Activated T-cell treated with anti-CD3 and anti-CD28 coated beads, Interleukin-2, amount 50 U/mL, for 72 hours (primary cell): Measurements from ENCODE around the gene IFT81. TPM values are rescaled to one million over a fixed set of nuclear protein-coding genes. Genes with fewer than 3 reads are reported as not detected.

Experiments
- ATAC-seq, 2 donors: fragments of 150-1000 bp; cut with Tn5 transposase; replicated peaks in 1 of 2; 2 replicates each; pipeline ENCODE4 v1.10.0; 2021; ENCODE audit warnings: moderate library complexity in 2 of 2, mild to moderate bottlenecking in 1 of 2
- DNase-seq, 2 donors: peaks; one replicate each; pipeline ENCODE4 v3.0.0; 2021 to 2022; ENCODE audit warnings: mixed read lengths in 1 of 2
- H3K27ac Mint-ChIP-seq: one replicate; pipeline ENCODE4 v1.8.0; 2022; ENCODE audit warnings: mild to moderate bottlenecking, moderate library complexity, mixed read lengths
- H3K27me3 Mint-ChIP-seq: one replicate; pipeline ENCODE4 v1.8.0; 2022; ENCODE audit warnings: low read depth, mixed read lengths
- H3K36me3 Mint-ChIP-seq, 2 donors: one replicate each; pipeline ENCODE4 v1.8.0; 2022; ENCODE audit warnings: mixed read lengths in 2 of 2, mild to moderate bottlenecking in 1 of 2; ENCODE audit not compliant: insufficient read depth in 2 of 2
- H3K4me1 Mint-ChIP-seq: one replicate; pipeline ENCODE4 v1.8.0; 2022; ENCODE audit warnings: low read depth, mixed read lengths
- H3K4me3 Mint-ChIP-seq, 2 donors: one replicate each; pipeline ENCODE4 v1.8.0; 2022; ENCODE audit warnings: mild to moderate bottlenecking in 2 of 2, mixed read lengths in 2 of 2, moderate library complexity in 2 of 2
- H3K9me3 Mint-ChIP-seq, 2 donors: one replicate each; pipeline ENCODE4 v1.8.0; 2022; ENCODE audit warnings: mixed read lengths in 2 of 2
- total RNA-seq, 2 donors: library from RNA; stranded (reverse); gene quantifications; one replicate each; pipeline ENCODE4 v1.2.3, GENCODE V29; 2022

Gene IFT81
- total RNA-seq, 2 donors from 2014 or later, result 1.3 to 1.4 TPM

DNA sequence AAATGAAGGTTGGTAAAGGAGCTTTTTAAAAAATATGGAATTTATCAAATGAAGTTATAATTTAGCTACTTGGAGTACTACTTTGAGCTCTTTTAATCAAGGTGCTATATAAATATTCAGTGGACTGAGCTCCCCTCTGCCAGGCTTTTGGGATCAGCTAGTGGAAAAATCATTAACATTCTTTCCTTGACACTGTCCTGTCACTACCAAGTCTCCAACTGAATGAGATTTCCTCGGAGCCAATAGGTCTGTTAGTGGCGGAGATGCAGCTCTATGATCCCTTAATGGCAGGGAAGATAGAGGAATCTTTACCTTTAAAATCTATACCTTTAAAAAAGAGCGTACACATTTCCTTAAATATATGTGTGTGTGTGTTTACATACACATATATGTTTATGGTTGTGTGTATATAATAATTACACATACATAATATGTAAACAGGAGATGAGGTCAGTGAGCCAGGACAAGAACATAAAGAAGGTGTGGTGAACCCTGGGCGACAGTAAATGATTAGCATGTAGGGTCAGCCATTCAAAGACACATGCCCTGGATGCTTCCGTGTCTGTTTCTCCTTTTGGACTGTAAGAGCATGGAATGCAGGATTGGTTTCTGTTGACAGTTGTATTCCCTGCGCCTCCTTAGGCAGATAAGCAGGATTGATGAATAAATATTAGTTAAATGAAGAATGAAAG, 109.2 kb downstream of the IFT81 start:
- no peak overlapping the region for H3K27ac Mint-ChIP-seq
- no peaks in the 10 kb centered on the region for H3K27me3 Mint-ChIP-seq
- H3K9me3 Mint-ChIP-seq, result no peaks in the 10 kb centered on the region
- no peaks in the 10 kb centered on the region for H3K36me3 Mint-ChIP-seq
- DNase-seq (no peak), ATAC-seq (no peak)
- no peak overlapping the region for H3K4me3 Mint-ChIP-seq
- no peaks in the 10 kb centered on the region for H3K4me1 Mint-ChIP-seq

DNA sequence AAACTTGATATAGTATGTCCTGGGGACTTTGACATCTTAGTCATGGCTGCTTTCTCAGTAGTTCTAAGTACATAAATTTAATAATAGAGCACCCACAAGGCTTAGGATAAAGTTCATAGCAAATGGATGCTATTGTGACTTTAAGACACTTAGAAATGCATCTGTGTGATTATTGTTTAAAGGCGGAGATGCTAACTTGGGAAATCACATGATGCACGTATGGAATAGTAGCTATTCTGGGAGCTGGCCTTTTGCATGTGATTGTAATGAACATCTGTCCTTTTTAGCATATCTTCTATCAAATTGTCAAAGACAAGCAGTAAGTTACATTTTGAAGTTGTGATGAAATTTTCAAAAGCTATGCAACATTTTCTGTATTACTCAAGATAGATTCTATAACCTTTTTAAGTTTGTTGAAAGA, 110.2 kb downstream of the IFT81 start:
- ATAC-seq, result no peak

DNA sequence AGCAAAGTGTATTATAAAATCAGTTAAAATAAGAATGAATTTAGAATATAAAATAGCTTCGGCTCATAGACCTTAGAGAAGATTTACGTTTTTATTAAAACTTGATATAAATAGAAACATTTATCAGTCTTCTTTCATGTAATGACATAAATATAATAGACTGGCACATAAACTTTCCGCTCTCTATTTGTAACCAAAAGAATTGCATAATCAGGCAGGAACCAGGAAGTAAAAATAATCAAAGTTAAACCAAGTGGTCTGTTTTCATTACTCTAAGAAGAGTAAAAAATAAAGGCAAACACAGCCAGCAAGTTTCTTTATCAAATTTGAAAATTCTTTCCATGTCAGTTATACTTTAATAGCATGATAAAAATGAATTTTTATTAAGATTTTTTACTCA, 110.6 kb downstream of the IFT81 start:
- no peak overlapping the region for H3K4me3 Mint-ChIP-seq
- ATAC-seq (no peak), DNase-seq (no peak)
- no peaks in the 10 kb centered on the region for H3K4me1 Mint-ChIP-seq
- H3K27ac Mint-ChIP-seq, result no peak overlapping the region
- H3K27me3 Mint-ChIP-seq, result no peaks in the 10 kb centered on the region
- no peaks in the 10 kb centered on the region for H3K36me3 Mint-ChIP-seq
- H3K9me3 Mint-ChIP-seq, result no peaks in the 10 kb centered on the region

More for the DNA sequence above, 110.2 kb downstream of the IFT81 start:
- no peak for DNase-seq
- Mint-ChIP-seq H3K36me3 (no peaks in the 10 kb centered on the region), H3K9me3 (no peaks in the 10 kb centered on the region), H3K27me3 (no peaks in the 10 kb centered on the region), H3K27ac (no peak overlapping the region), H3K4me3 (no peak overlapping the region), H3K4me1 (no peaks in the 10 kb centered on the region)

DNA sequence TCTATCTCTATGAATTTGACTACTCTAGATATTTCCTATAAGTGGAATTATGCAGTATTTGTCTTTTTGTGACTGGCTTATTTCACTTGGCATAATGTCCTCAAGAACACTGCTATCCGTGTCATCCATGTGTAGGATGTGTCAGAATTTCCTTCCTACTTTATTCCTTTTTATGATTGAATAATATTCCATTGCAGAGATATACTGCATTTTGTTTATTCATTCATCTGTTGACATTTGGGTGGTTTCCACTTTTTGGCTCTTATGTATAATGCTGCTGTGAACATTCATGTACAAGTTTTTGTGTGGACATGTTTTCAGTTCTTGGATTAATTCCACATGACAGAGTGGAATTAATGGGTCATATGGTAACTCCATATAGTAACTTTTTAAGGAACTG, 111.2 kb downstream of the IFT81 start:
- Mint-ChIP-seq H3K4me3 (no peak overlapping the region), H3K27ac (no peak overlapping the region), H3K36me3 (no peaks in the 10 kb centered on the region), H3K4me1 (no peaks in the 10 kb centered on the region), H3K9me3 (no peaks in the 10 kb centered on the region), H3K27me3 (peaks cover 4% of the 10 kb centered on the region)
- ATAC-seq (no peak), DNase-seq (no peak)

DNA sequence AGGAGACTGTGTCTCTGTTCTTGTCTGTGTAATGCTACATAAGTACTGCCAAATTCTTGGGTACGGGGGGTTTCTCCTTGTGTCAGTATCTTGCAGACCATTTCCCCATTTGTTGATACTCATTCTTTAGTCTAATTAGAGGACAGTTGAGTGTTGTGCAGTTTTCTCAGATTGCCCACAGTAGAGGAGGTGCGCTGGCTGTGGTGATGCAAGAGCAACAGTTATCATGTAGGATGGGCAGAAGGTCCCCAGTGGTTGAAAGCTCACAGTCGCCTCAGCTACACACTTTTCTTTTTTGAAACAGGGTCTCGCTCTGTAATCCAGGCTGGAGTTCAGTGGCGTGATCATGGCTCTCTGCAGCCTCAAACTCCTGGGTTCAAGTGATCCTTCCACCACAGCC, 119.1 kb downstream of the IFT81 start:
- DNase-seq, result no peak
- Mint-ChIP-seq H3K27ac (no peak overlapping the region), H3K9me3 (no peaks in the 10 kb centered on the region), H3K4me1 (no peaks in the 10 kb centered on the region), H3K4me3 (no peak overlapping the region), H3K36me3 (no peaks in the 10 kb centered on the region), H3K27me3 (peaks cover 4% of the 10 kb centered on the region)
- ATAC-seq, result no peak

DNA sequence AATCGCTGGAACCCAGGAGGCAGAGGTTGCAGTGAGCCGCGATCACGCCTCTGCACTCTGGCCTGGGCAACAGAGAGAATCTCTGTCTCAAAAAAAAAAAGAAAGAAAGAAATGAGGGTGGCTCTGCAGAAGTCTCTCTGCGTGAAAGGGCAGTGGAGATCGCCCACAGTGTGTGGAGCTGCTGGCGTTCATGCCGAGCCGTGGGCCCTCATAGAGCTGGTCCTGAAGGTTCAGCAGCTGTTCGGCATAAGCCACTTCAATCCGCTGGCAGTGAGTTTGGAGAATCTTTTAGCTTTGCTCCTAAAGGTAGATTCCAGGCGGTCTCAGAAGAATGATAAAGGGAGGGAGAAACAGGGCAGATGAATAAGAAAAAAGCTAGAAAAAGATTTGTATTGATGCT, 120.2 kb downstream of the IFT81 start:
- ATAC-seq (no peak), DNase-seq (no peak)
- Mint-ChIP-seq H3K4me1 (no peaks in the 10 kb centered on the region), H3K4me3 (no peak overlapping the region), H3K27me3 (peaks cover 4% of the 10 kb centered on the region), H3K27ac (no peak overlapping the region), H3K9me3 (no peaks in the 10 kb centered on the region), H3K36me3 (no peaks in the 10 kb centered on the region)

DNA sequence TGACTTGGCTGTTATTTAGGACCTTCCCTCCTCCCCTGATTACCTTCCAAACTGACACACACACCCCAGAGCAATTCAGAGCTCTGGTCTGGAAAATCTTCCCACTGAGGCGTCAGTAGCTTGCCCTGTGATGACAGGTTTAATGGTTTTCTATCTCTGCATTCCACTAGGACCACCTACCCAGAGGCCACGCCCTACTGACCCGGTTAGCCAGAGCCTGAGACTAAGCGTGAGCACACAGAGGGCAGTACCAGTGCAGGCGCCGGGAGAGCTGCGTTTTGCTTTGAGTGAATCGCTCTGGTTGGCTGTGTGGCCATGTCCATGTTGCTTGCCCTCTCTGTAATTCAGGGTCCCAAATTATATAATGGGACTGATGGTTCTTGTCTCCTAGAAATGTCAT, 120.7 kb downstream of the IFT81 start:
- H3K27me3 Mint-ChIP-seq, result peaks cover 4% of the 10 kb centered on the region
- no peaks in the 10 kb centered on the region for H3K9me3 Mint-ChIP-seq
- H3K36me3 Mint-ChIP-seq, result no peaks in the 10 kb centered on the region
- DNase-seq (no peak), ATAC-seq (no peak)
- no peak overlapping the region for H3K4me3 Mint-ChIP-seq
- H3K27ac Mint-ChIP-seq, result no peak overlapping the region
- no peaks in the 10 kb centered on the region for H3K4me1 Mint-ChIP-seq

DNA sequence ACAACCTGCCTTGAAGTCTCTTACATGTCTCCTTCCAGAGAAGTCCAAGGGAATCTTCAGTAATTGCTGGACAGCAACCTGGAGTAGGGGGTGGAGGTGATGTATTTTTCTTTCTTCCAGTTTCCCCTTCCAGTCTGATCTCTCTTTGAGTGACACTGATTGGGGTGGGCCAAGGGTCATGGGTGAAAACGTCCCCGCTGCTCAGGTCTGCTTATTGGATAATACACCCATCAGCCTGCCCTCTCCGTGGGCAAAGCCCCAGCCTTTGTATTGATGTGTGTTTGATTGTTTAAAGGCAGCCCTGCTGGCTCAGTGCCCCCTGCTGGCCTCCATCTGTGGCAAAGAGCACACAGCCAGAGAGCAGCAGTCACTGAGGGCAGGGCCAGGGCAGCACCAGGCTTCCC, 121.2 kb downstream of the IFT81 start:
- peak; percentile 54 to 69 for ATAC-seq
- no peaks in the 10 kb centered on the region for H3K27me3 Mint-ChIP-seq

DNA sequence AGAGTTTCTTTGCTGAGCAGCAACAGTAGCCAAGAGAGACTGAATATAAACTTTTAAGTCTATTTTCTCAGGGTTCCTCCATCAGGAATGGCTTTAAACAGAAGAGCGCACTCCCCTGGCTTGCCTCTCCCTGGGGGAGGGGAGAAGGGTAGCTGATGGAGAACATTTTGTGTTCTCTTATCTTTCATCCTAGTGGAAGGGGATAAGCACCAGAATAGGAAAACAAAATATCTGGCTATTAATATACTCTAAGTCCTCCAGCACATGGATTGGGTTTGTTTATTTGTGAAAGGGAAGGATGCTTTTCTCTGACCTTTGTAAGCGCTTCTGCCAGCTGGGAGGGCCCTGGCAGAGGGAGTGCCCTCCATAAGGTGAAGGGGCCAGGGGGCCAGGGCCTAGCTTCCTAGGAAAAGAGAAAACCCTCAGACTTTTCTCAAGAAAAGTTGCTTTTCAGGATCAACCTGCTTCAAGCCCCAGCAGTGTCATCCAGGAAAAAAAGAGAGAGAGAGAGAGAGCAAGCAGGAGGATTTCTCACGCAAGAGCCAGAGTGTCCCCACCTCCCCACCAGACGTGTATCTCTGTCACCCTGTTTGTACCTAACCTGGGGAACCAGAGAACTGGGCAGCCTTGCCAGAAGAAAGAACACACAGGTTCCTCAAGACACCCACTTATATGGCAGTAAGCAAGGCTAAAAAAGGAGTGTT, 122.6 kb downstream of the IFT81 start:
- ATAC-seq, result no peak
- Mint-ChIP-seq H3K4me1 (no peaks in the 10 kb centered on the region), H3K27ac (peak overlapping the region; percentile 29), H3K4me3 (no peak overlapping the region), H3K9me3 (no peaks in the 10 kb centered on the region), H3K27me3 (no peaks in the 10 kb centered on the region), H3K36me3 (no peaks in the 10 kb centered on the region)
- no peak for DNase-seq

More for the DNA sequence above, 121.2 kb downstream of the IFT81 start:
- H3K27ac Mint-ChIP-seq, result no peak overlapping the region
- no peaks in the 10 kb centered on the region for H3K4me1 Mint-ChIP-seq
- H3K9me3 Mint-ChIP-seq, result no peaks in the 10 kb centered on the region
- H3K4me3 Mint-ChIP-seq, result no peak overlapping the region
- peak; percentile 43 to 48 for DNase-seq
- H3K36me3 Mint-ChIP-seq, result no peaks in the 10 kb centered on the region

DNA sequence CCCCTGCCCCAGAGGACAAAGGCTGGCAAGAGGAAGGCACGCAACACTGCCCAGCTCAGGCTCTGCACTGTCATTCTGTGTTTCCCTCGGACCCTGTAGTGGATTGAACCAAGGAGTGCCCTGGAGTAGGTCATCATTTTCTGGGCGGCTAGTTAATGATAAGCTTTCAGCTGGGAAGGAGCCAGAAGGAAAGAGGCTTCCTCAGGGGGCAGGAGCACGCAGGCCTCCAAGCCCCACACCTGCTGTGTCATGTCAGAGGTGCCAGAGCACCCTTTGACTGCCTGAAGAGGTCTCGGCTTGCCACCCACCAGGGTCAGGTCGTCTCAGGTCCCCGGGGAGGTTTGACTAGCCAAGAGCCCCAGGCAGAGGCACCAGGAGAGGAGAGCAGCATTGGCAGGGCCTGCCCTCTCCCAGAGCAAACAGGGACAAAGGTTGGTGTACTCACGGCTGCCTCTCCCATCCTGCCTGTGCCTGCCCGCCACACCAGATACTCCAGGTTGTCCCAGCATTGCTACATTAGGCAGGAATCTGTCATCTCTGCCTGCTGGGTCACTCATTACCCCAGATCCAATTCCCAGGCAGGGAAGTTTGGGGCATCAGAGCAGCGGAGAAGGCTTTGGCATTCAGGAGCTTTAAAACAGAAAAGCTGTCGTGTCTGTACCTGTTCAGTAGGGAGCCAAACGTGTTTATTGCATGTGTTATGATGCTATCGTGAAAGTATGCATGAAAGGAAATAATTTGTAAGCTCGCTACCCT, 123.4 kb downstream of the IFT81 start:
- Mint-ChIP-seq H3K9me3 (no peaks in the 10 kb centered on the region), H3K4me1 (no peaks in the 10 kb centered on the region), H3K27ac (no peak overlapping the region), H3K36me3 (no peaks in the 10 kb centered on the region), H3K27me3 (no peaks in the 10 kb centered on the region), H3K4me3 (no peak overlapping the region)
- DNase-seq, result no peak
- ATAC-seq, result no peak

DNA sequence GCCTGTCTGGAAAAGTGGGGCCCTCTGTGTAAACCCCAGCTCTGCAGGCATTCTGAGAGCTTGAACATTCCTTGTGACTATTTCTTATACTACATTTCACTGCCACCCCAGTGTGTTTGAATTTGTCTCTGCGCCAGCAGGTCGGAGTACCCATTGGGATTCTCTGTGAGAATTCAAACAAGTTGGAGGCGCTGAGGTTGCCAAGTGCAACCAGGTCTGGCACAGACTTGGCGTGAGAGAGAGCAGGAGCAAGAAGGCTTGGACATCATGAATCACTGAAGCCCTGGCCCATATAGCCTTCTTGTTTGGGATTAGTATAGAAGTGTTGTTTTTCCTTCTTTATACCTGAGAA, 123.9 kb downstream of the IFT81 start:
- no peak for ATAC-seq

DNA sequence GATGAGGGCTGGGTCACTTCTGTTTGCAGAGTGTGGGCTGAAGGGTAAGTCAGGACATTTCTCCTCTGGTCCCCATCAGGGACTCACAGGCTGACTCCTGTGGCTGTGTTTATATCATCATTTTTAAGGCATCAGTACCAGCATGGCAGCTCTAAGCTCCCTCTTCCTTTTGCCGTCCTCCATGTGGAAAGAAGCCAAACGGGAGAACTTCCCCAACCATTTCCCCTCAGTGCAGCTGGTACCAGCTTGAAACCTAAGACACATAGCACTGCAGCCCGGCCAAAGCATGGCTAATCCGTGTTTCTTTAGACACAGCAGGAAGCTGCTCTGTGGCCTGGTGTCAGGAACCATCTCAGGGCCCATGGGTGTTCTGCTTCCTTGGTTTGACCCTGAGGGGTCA, 124.9 kb downstream of the IFT81 start:
- Mint-ChIP-seq H3K9me3 (no peaks in the 10 kb centered on the region), H3K4me3 (no peak overlapping the region), H3K27ac (no peak overlapping the region), H3K27me3 (no peaks in the 10 kb centered on the region), H3K4me1 (no peaks in the 10 kb centered on the region), H3K36me3 (no peaks in the 10 kb centered on the region)
- DNase-seq, result no peak
- no peak for ATAC-seq

More for the DNA sequence above, 123.9 kb downstream of the IFT81 start:
- H3K36me3 Mint-ChIP-seq, result no peaks in the 10 kb centered on the region
- no peaks in the 10 kb centered on the region for H3K9me3 Mint-ChIP-seq
- H3K27me3 Mint-ChIP-seq, result no peaks in the 10 kb centered on the region
- no peaks in the 10 kb centered on the region for H3K4me1 Mint-ChIP-seq
- no peak overlapping the region for H3K27ac Mint-ChIP-seq
- DNase-seq, result no peak
- H3K4me3 Mint-ChIP-seq, result no peak overlapping the region

DNA sequence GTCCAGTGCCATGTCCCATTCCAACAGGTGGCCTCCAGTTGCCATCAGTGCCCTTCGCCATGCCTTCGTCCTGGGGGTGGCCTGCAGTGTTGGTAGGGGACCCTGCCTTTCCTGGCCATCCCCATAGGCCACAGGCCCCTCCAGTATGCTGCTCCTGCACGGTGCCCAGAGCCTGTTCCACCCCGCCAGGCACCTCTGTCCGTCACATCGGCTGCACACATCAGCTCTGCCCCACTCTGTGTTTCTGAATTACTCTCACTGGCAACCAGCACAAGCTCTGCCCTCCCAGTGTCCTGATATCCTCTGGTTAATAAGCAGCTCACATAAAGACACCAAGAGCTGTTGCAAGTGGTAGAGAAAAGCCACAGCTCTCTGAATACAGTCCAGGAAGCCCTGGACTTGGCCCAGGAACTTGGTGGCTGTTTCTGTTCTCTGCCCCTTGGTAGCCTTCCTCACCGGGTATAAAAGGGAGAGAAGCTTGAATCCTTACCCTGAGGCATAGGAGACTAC, 125.6 kb downstream of the IFT81 start:
- Mint-ChIP-seq H3K4me1 (no peaks in the 10 kb centered on the region), H3K27me3 (no peaks in the 10 kb centered on the region), H3K36me3 (no peaks in the 10 kb centered on the region), H3K4me3 (no peak overlapping the region), H3K27ac (no peak overlapping the region), H3K9me3 (no peaks in the 10 kb centered on the region)
- DNase-seq, result no peak
- no peak for ATAC-seq
